Erythroblast (primary cell): ENCODE data around the gene GEMIN4.

Experiments used
- GATA1 ChIP-seq: IDR thresholded peaks from 2 replicates; pipeline ENCODE4 v1.6.1; 2011; ENCODE audit warnings: low read depth, mild to moderate bottlenecking, control low read depth, low read length, moderate library complexity
- POLR2A ChIP-seq: IDR thresholded peaks from 2 replicates; pipeline ENCODE4 v1.6.1; 2011; ENCODE audit warnings: mild to moderate bottlenecking, low read length

DNA sequence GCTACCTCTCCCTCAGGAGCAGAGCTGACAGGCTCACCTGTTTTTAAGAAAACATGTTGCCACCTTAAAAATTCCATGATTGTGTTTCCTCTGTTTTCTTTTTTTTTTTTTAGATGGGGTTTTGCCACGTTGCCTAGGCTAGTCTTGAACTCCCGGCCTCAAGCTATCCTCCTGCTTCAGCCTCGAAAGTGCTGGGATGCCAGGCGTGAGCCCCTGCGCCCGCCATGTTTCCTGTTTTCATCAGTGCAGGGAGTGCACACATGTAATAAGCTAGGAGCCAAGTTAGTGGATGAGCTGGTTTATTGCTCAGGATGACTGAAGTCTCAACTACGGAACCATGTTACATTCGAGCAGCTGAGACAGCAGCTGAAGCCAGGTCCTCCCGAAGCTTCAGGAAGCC is 43.7 kb upstream of the GEMIN4 start:
- TF ChIP-seq POLR2A: no peak
- no peak for TF ChIP-seq GATA1
